Stimulated activated CD4-positive, alpha-beta T cell treated with anti-CD3 and anti-CD28 coated beads, TNF-alpha, amount 100 ng/mL, for 1 hour (primary cell): ENCODE results near the gene MC1R.
"Not testable (repeated sequence)": the region's sequence is repeated elsewhere in the genome, so short reads cannot be mapped to it uniquely, and the experiment has no call there.

Source experiments
- DNase-seq, 3 donors: peaks; one replicate each; pipeline ENCODE4 v3.0.0-alpha.2; 2020; ENCODE audit warnings: low read depth in 3 of 3, low spot score in 1 of 3

MC1R gene

GRCh38 chr16:89958068-89958467, 39.4 kb downstream of the MC1R start:
- DNase-seq = no peak

GRCh38 chr16:89958596-89958995, 39.9 kb downstream of the MC1R start:
- DNase-seq = no peak

GRCh38 chr16:89960966-89961365, 42.3 kb downstream of the MC1R start:
- DNase-seq = no peak

- no peak for DNase-seq
Measured at GRCh38 chr16:89961920-89962319, 43.3 kb downstream of the MC1R start.

GRCh38 chr16:89962754-89963498, 44.3 kb downstream of the MC1R start:
- no peak for DNase-seq

GRCh38 chr16:89964201-89964600, 45.5 kb downstream of the MC1R start:
- DNase-seq = no peak

- DNase-seq = no peak
Measured at GRCh38 chr16:89965447-89966225, 47.0 kb downstream of the MC1R start.

- DNase-seq = no peak
Measured at GRCh38 chr16:89966756-89967155, 48.1 kb downstream of the MC1R start.

GRCh38 chr16:89967436-89967835, 48.8 kb downstream of the MC1R start:
- DNase-seq = not testable (repeated sequence)

- DNase-seq = not testable (repeated sequence)
Measured at GRCh38 chr16:89968074-89968473, 49.4 kb downstream of the MC1R start.

GRCh38 chr16:89969741-89970410, 51.2 kb downstream of the MC1R start:
- no peak for DNase-seq
